Heart left ventricle (tissue), 13 donors: ENCODE data around the gene NAPA.

ENCODE experiments used
- CTCF ChIP-seq, 12 donors: fragments of 200-600 bp; sonication (generic) in 4 of 12; IDR thresholded peaks; one replicate each; pipeline versions ENCODE4 v1.5.0 to v1.8.0; 2018 to 2022; ENCODE audit warnings: antibody characterized with exemption in 12 of 12, mild to moderate bottlenecking in 5 of 12
- POLR2A ChIP-seq, 2 donors: fragments of 450-650 bp; IDR thresholded peaks; one replicate each; pipeline ENCODE4 v1.6.1; 2017; ENCODE audit warnings: antibody characterized with exemption in 2 of 2, mild to moderate bottlenecking in 2 of 2, moderate library complexity in 2 of 2
- donor health status: ischemic (EF 13 %, LVEDD 7.1; RV severe dilation, severe dysfunction).
- donor health status: DM: no; HTN: yes; CAD: no.
- donor health status: DM: no; HTN: no; CAD: no.
- donor health status: ischemic (EF 25% LVEDD 6.9; RV normal size, moderate dysfunction).
- donor health status: ischemic (EF 25% LVEDD 5.7; RV mildly dilated, moderate dysfunction).
- donor health status: ischemic (EF 35%, LVEDD 5.7; RV mildly dilated, moderate dysfunction).
- donor health status: nonischemic (EF 11% LVEDD 7.7; RV severe dilation, severe dysfunction).
- donor health status: DM: yes; HTN: yes; CAD: no.
- donor health status: PGD.
- donor health status: ischemic (EF 29% LVEDD 5.4; RV normal size, mild dysfunction).
- donor health status: nonischemic (EF 23%, LVEDD 6.1; RV moderate dilation, normal function).

- no peak for TF ChIP-seq CTCF (IDR thresholded peaks at IDR 0.05)
- TF ChIP-seq POLR2A (IDR thresholded peaks at IDR 0.05), result no peak
Observed at GRCh38 chr19:47549261-47549862, 34.5 kb upstream of the NAPA start.
